ENCODE results near the gene SMAD3. TPM values are rescaled to one million over a fixed set of nuclear protein-coding genes. Genes with fewer than 3 reads are reported as not detected.

Gene SMAD3
- total RNA-seq, 1 experiment from 2014 or later, result 99.5 TPM

- peaks cover 86% of the 10 kb centered on the region for H3K79me2 ChIP-seq (ENCODE audit: low read depth)
- peaks cover 60% of the 10 kb centered on the region for H3K4me1 ChIP-seq (replicated peaks; ENCODE audit: insufficient read depth)
- H3K36me3 ChIP-seq (ENCODE audit: low read depth), result peaks cover 10% of the 10 kb centered on the region; the same call in 1 of the 2 replicates
- no TSS peak for BruUV-seq (replicated peaks)
- no peak overlapping the region for H3K4me2 ChIP-seq
- intact Hi-C loops (cut with micrococcal nuclease; ENCODE audit: unreplicated experiment), result loop anchor here (2.0 to 10.0 kb wide), 2 partner anchors 155 to 201 kb away; no protein-coding TSS in a partner anchor
- no peak for DNase-seq
- H3K9me2 ChIP-seq (ENCODE audit: insufficient read depth), result no peaks in the 10 kb centered on the region
- no peaks in the 10 kb centered on the region for H3K9me3 ChIP-seq (ENCODE audit: insufficient read depth, low read depth)
- no peak overlapping the region for H2AFZ ChIP-seq
- CTCF ChIA-PET, result no interaction called here
- H3K27me3 ChIP-seq (ENCODE audit: insufficient read depth, low read depth), result no peaks in the 10 kb centered on the region
- peak overlapping the region; percentile 100 for H3K27ac ChIP-seq
- POLR2A ChIA-PET (ENCODE audit: unreplicated experiment), result interaction anchor here (0.5 kb wide), 1 partner anchor 71 kb away, joined by 4 read pairs; no protein-coding TSS in a partner anchor
- TF ChIP-seq CTCF (conservative IDR thresholded peaks at IDR 0.05) (no peak), EZH2 (IDR thresholded peaks at IDR 0.05; ENCODE audit: low read depth) (no peak)
- no peaks in the 10 kb centered on the region for H4K20me1 ChIP-seq (ENCODE audit: insufficient read depth)
- no peak overlapping the region for H3K4me3 ChIP-seq
- H3F3A ChIP-seq (ENCODE audit: insufficient read depth, low read depth), result peaks cover 61% of the 10 kb centered on the region
Observed at GRCh38 chr15:67103869-67104268, 38.5 kb downstream of the SMAD3 start.

- no peaks in the 10 kb centered on the region for H3K9me2 ChIP-seq (ENCODE audit: insufficient read depth)
- no peaks in the 10 kb centered on the region for H3K27me3 ChIP-seq (ENCODE audit: insufficient read depth, low read depth)
- H3K79me2 ChIP-seq (ENCODE audit: low read depth), result peaks cover 86% of the 10 kb centered on the region
- no TSS peak for BruUV-seq (replicated peaks)
- H3K4me3 ChIP-seq, result no peak overlapping the region
- intact Hi-C loops (cut with micrococcal nuclease; ENCODE audit: unreplicated experiment), result loop anchor here (2.0 to 10.0 kb wide), 2 partner anchors 156 to 200 kb away; no protein-coding TSS in a partner anchor
- peaks cover 66% of the 10 kb centered on the region for H3F3A ChIP-seq (ENCODE audit: insufficient read depth, low read depth)
- CTCF ChIA-PET, result interaction anchor here (0.6 to 0.9 kb wide), 2 partner anchors 13 to 55 kb away, joined by 3 read pairs; no protein-coding TSS in a partner anchor
- H3K4me1 ChIP-seq (replicated peaks; ENCODE audit: insufficient read depth), result peaks cover 66% of the 10 kb centered on the region
- no peak overlapping the region for H2AFZ ChIP-seq
- H3K36me3 ChIP-seq (ENCODE audit: low read depth), result peaks cover 12% of the 10 kb centered on the region; the same call in 1 of the 2 replicates
- H3K9me3 ChIP-seq (ENCODE audit: insufficient read depth, low read depth), result no peaks in the 10 kb centered on the region
- POLR2A ChIA-PET (ENCODE audit: unreplicated experiment), result interaction anchor here (0.6 to 1.1 kb wide), 3 partner anchors 34 to 251 kb away, joined by 3 to 6 read pairs (median 3); no protein-coding TSS in a partner anchor
- TF ChIP-seq EZH2 (IDR thresholded peaks at IDR 0.05; ENCODE audit: low read depth), result no peak
- no peak for TF ChIP-seq CTCF (conservative IDR thresholded peaks at IDR 0.05)
- peak overlapping the region; percentile 57; the same call in 1 of the 2 replicates for H3K4me2 ChIP-seq
- no peaks in the 10 kb centered on the region for H4K20me1 ChIP-seq (ENCODE audit: insufficient read depth)
- no peak for DNase-seq
- H3K27ac ChIP-seq, result peak overlapping the region; percentile 100
Observed at GRCh38 chr15:67104510-67104909, 39.1 kb downstream of the SMAD3 start.

- Histone ChIP-seq H3K79me2 (ENCODE audit: low read depth) (peaks cover 86% of the 10 kb centered on the region), H3K4me3 (no peak overlapping the region), H4K20me1 (ENCODE audit: insufficient read depth) (no peaks in the 10 kb centered on the region), H3K9me2 (ENCODE audit: insufficient read depth) (no peaks in the 10 kb centered on the region), H3K4me1 (replicated peaks; ENCODE audit: insufficient read depth) (peaks cover 74% of the 10 kb centered on the region), H3F3A (ENCODE audit: insufficient read depth, low read depth) (peaks cover 73% of the 10 kb centered on the region), H3K27ac (peak overlapping the region; percentile 100), H3K4me2 (peak overlapping the region; percentile 75), H3K9me3 (ENCODE audit: insufficient read depth, low read depth) (no peaks in the 10 kb centered on the region), H2AFZ (no peak overlapping the region), H3K27me3 (ENCODE audit: insufficient read depth, low read depth) (no peaks in the 10 kb centered on the region), H3K36me3 (ENCODE audit: low read depth) (0 out of 2 replicates have a peak, but pooled peaks cover 18% of the 10 kb centered on the region)
- CTCF ChIA-PET, result interaction anchor here (0.6 to 0.9 kb wide), 2 partner anchors 14 to 55 kb away, joined by 3 read pairs; no protein-coding TSS in a partner anchor
- BruUV-seq (replicated peaks), result no TSS peak
- peak; percentile 91 to 96 for DNase-seq
- POLR2A ChIA-PET (ENCODE audit: unreplicated experiment), result interaction anchor here (0.5 to 1.1 kb wide), 11 partner anchors 20 to 1064 kb away, joined by 3 to 25 read pairs (median 5); partner anchors contain the start of gene SMAD3
- no peak for TF ChIP-seq CTCF (conservative IDR thresholded peaks at IDR 0.05)
- TF ChIP-seq EZH2 (IDR thresholded peaks at IDR 0.05; ENCODE audit: low read depth), result no peak
- intact Hi-C loops (cut with micrococcal nuclease; ENCODE audit: unreplicated experiment), result loop anchor here (1.0 to 10.0 kb wide), 6 partner anchors 14 to 199 kb away; no protein-coding TSS in a partner anchor
Observed at GRCh38 chr15:67105065-67105951, 39.9 kb downstream of the SMAD3 start.

Measured in PC-9 (cell line).